Smooth muscle cell of bladder (primary cell): Measurements from ENCODE around the gene CATSPERD. TPM values are rescaled to one million over a fixed set of nuclear protein-coding genes. Genes with fewer than 3 reads are reported as not detected.

Source experiments
- total RNA-seq: library from RNA; depleted of rRNA; stranded (reverse); fragments of >200 nt; gene quantifications from 2 replicates; pipeline ENCODE4 v1.2.3, GENCODE V29; 2014

The CATSPERD gene, protein sequence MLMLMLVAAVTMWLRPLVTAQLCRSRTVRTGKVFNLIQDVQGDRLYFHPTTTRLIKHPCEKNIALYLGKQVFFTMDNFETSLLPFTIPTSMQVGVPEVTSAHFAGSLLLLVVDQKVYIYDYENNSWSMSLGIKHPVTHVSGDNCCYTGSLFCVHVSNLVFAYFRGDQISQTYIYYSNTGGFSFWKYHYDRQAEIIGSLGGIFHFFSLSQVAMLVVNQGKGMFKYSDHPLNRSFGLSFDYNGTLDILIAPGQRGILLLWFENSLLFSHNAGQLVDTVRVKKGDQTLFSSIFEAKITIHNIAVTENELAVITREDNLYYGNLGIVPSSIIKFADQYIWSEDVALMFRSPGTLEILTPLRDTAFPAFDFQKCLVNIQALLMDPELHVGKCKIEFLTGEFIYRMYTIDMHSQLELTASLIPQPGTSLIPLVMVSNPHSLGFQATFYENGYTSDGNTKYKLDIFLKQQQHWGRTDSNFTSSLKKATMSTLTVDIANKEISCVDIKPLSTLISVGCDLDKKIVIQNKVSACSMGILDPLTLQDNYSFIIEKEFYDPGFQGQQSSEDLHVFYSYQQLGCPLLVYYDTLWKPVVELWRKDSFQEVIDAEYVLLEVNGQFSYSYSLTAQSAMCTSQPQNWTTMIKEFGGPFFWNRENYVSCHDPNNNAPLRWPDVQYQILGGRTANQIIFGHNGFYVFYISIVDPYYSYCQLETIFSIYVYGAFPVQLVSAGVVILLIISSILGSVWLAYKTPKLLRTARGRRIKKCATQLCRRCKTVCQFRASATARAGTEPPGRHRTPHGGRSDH
- total RNA-seq = not detected in 2 replicates

DNA sequence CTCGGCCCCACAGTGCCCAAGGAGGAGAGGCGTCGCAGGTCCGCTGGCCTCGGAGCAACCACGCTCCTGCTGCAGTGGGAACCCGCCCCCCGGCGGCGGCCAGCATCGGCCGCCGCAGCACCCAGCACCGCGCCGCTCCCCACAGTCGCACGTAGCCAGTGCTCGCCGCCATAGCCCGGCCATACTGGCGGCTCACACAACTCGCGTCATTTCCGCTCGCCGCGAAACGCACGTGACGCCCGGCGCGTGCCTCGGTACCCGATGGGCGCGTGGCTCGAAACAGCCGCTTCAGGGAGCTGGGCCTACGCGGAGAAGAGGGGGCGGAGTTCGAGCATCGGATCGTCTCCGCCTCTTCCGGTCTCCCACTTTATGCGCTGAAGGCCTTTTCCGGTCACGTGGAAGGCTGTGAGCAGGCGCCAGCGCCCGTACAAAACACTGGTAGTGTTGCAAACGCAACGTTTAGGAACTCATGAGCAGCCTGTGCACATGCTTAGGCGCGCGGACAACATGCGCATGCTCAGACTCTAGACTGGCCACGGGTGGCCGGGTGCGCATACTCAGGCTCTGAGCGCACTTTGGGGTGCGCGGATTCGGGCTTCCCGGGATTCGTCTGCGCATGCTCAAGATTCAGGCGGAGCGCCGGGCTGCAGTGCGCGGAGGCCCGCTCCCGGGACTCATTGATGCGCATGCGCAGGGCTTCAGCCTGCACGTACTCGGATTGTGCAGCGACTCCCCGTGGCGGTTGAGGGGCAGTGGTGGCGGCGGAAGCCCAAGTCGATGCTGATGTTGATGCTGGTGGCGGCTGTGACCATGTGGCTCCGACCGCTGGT is at the start of gene CATSPERD, which contains the start of gene LONP1:
CATSPERD (plus strand) TSS at position 677 of the 830 bp plus-strand sequence; CDS start at position 778, 101 bp downstream.
LONP1 (minus strand) TSS at position 186 of the 830 bp plus-strand sequence; CDS start at position 172, 14 bp downstream.

DNA sequence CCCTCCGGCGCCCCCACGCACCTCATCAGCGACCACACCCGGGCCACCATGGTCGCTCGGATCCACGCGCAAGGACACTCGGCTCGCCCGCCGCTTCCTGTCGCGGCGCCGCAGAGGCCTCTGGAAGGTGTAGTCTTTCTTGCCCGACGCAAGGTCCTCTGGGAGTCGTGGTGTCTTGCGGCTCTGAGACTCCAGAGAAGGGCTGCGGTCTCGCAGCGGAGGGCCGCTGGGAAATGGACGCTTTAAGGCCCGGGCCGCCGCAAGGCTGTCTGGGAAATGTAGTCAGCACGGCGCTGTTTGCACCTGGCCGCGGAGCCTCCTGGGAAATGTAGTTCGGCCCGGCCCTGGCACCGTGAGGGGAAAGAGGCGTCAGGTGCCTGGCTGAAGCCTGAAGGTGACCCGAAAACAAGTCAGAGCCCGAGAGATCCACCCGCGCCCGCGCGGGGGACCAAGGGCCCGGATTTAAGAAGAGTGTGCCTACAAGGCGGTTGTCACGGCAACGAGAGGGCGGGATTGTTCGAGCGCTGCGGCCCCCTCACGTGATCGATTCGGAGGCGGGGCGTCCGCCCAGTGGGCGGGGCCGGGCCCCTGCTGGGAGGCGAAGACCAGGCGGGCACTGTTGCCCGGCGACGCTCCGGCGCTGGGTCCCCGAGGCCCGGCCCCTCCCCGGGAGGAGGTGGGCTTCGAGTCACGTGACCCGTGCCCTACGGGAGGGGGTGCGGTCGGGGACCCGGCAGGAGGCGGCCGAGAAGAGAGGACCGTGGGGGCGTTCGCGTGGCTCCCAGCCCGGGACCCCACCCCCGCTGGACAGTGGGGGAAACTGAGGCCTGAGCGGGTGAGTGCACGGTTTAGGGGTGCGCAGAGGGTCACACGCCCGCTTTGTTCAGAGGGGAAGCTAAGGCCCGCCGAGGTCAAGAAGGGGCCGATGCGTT is 39.7 kb upstream of the CATSPERD start, which contains the start of the genes HSD11B1L and MICOS13:
HSD11B1L (plus strand) TSS at position 591 of the 932 bp plus-strand sequence. CDS start 3,806 bp downstream, outside the sequence.
MICOS13 (minus strand) TSS at position 80 of the 932 bp plus-strand sequence; CDS start at position 50, 30 bp downstream.

DNA sequence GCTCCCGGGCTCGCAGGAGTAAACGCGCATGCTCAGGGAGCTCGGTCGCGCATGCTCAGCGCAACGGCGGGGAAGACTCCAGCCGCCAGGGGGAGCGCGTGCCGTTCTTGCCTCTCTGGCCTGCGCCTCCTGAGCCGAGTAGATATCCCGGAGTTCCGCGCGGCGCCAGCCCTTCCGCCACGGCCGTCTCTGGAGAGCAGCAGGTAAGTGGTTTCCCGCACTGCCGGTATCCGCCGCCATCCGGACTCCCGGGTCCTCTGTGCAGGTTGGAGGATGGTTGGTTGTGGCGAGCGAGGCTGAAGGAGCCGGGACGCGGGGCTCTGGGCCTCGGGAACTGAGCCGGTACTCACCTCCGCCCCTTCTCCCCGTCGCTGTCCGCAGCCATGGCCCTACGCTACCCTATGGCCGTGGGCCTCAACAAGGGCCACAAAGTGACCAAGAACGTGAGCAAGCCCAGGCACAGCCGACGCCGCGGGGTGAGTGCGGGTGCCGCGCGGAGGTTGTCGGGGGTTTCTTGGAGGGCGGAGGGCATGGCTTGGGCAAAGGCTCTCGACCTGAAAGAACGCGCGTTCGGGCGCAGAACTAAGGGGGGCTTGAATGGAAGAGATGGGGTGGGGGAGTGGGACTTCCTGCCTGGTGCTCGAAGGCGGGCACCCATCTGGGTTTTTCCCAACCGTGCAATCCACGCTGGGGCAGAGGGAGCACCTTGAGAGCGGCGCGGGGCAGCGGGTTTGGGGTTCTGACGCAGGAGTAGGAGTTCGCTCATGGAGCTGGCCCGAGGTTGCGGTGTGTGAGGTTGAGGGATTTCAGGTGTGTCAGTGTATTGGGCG is 30.1 kb upstream of the CATSPERD start, which contains the start of gene RPL36:
RPL36 (plus strand) TSS at position 171 of the 830 bp plus-strand sequence; CDS start at position 384, 213 bp downstream.

DNA sequence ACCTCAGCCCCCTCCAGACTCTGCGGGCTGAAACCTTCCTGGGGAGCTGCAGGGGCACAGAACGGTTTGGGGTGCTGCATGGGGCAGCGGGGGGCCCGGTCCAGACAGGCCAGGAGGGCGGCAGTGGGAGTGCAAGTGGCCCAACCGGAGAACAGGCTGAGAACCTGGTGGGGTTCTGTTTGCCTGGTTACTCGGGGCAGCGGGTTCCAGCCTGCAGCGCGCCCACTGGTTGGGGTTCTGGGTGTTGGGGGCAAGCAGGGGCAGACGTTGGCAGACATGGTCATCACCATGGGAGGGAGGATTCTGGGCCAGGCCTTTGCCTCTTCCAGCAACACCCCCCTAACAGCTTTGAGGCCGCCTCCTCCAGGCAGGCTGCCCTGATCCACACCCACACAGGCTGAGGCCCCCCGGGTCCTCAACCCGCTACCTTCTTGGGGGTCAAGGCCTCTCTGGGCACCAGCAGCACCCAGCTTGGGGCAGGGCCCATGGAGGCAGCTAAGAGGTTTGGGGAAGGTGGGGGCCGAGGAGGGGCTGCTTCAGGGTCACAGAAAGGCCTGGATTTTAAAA is 64.2 kb downstream of the CATSPERD start, which contains the start of gene PRR22:
PRR22 (minus strand) TSS at position 166 of the 567 bp plus-strand sequence; CDS start at position 80, 86 bp downstream.

DNA sequence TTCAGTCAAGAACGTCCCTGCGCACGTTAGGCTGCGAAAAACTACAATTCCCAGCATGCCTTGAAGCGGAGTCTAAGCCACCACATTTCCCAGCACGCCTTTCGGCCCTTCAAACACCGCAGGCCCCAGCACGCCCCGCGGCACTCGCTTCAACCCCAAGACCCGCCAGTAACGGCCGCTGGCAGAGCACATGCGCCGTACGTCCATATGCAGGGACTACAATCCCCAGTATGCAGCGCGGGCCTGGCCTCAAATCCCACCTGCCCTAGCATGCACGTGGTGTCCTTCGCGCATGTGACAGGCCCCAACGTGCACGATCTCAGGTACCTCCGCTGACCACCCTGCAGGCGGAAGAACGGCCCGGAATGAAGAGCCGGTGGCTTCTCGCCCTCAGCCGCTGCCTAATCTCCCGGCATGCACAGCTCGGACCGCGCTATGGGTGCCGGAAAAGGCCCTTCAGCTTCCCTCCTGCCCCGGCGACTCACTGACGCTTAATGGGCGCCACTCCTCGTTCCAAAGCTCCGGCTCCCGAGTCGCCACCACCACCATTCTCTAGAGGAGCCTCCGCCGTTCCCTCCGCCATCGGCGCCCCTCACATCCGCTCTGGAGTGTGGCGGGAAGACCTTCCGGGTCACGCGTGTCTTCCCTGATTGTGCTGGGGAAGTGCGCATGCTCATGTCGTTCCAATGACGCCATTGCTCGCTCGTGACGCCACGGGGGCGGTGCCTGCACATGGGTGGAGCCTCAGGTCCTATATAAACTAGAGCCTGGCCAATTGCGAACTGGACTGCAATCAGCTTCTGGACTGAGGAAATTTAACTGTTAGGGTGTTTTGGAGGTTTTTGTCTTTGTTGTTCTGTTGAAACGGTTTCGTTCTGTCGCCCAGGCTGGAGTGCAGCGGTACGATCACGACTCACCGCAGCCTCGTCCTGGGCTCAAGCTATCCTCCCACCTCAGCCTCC is 70.4 kb downstream of the CATSPERD start, which contains the start of gene DUS3L:
DUS3L (minus strand) TSS at position 605 of the 962 bp plus-strand sequence; CDS start at position 583, 22 bp downstream.

DNA sequence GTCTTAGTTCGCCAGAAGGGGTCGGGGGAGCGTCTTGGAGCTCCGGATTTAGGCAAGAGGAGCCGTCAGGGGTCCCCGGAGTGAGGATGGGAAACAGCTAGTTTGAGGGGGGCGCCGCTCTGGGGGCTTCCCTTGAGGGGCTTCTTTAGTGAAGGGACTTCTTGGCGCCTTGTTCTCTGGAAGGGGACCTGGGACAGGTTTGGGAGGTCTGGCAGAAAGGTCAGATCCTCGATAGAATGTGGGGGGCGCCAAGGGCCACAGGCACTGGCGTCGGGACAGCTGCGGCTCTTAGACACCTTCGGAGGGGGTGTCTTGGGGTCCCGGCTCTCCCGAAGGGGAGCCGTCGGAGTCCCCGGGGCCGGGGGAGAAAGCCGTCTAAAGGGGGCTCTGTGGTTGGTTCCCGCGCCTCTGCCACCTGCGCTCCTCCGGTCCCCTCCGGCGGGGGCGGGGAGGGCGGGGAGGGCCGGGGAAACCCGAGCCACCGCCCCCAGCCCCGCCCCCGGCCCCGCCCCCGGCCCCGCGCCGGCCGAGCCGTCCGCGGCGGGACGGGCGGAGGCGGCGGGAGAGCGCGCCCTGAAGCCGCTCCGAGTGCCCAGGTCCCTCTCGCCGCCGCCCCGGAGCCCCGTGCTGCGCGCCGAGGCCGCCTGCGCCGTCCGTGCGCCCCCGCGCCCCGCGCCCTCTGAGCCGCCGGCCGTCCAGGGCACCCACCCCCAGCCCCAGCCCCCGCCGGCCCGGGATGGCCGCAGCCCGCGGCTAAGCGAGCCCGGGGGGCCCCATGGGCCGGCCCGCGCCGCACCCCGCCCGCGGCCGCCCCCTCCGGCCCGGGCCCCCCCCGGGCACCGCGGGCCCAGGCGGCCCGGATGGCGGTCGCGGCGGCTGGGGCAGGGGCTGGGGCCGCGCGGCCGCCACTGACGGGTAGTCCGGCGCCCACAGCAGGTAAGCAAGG is 84.4 kb downstream of the CATSPERD start, which contains the start of gene NRTN:
NRTN (plus strand) TSS at position 552 of the 946 bp plus-strand sequence. CDS start 19,099 bp downstream, outside the sequence.

Other genes starting within 250 kb of the CATSPERD start
- gene TINCR, start 152.7 kb upstream of the CATSPERD start, total RNA-seq = 0.09 and 0.28 TPM in 2 replicates
- gene SAFB2, start 97.9 kb upstream of the CATSPERD start, total RNA-seq = 26.5 and 38.3 TPM in 2 replicates
- 39.3 and 56.0 TPM in 2 replicates for gene SAFB, start 97.6 kb upstream of the CATSPERD start, total RNA-seq
- gene MICOS13, start 40.1 kb upstream of the CATSPERD start, total RNA-seq = 41.6 and 47.9 TPM in 2 replicates
- gene HSD11B1L, start 39.6 kb upstream of the CATSPERD start, total RNA-seq = 7.8 and 11.3 TPM in 2 replicates
- 553 and 660 TPM in 2 replicates for gene RPL36, start 30.3 kb upstream of the CATSPERD start, total RNA-seq
- 128 and 131 TPM in 2 replicates for gene LONP1, start 491 bp upstream of the CATSPERD start, total RNA-seq
- 0.14 and 0.28 TPM in 2 replicates for gene PRR22, start 64.1 kb downstream of the CATSPERD start, total RNA-seq
- gene DUS3L, start 70.5 kb downstream of the CATSPERD start, total RNA-seq = 19.5 and 28.3 TPM in 2 replicates
- gene NRTN, start 84.4 kb downstream of the CATSPERD start, total RNA-seq = 0.14 and 0.18 TPM in 2 replicates
- not detected in 2 replicates for gene FUT6, start 119.1 kb downstream of the CATSPERD start, total RNA-seq
- gene FUT3, start 130.8 kb downstream of the CATSPERD start, total RNA-seq = not detected in 2 replicates
- gene FUT5, start 149.9 kb downstream of the CATSPERD start, total RNA-seq = not detected in 2 replicates
- 254 and 299 TPM in 2 replicates for gene NDUFA11, start 183.2 kb downstream of the CATSPERD start, total RNA-seq
- gene VMAC, start 184.2 kb downstream of the CATSPERD start, total RNA-seq = 6.3 and 6.7 TPM in 2 replicates
- 3.7 and 6.4 TPM in 2 replicates for gene CAPS, start 193.6 kb downstream of the CATSPERD start, total RNA-seq